ENCODE data around the gene PHLDA1. TPM values are rescaled to one million over a fixed set of nuclear protein-coding genes. Genes with fewer than 3 reads are reported as not detected.

PHLDA1 gene
- total and polyA plus RNA-seq, 2 of the 4 experiments (the other 2 are of a cell fraction) = 27.8 to 32.4 TPM

DNA sequence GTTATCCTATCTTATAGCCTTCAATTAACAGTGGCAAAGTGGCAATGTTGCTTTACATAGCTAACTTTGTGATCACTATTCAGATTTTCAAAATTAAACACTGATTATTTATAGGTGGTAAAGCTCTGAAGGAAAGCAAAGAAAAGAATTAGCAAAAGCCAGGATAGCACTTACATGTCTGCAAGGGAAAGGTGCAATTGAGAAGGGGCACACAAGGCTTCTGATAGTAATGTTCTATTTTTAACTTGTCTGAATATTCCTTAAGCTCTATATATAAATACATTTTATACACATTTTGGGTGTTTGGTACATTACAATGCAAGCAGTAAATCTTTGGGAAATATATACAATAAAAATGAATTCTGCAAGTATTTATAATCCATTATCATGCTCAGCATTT lies 42.0 kb upstream of the PHLDA1 start:
- no peak overlapping the region for H2AK5ac ChIP-seq (ENCODE audit: low read depth, low read length)
- no peak overlapping the region for H3K4me2 ChIP-seq (ENCODE audit: low read depth, low read length)
- no peak overlapping the region for H4K8ac ChIP-seq (ENCODE audit: low read depth in 2 of 2, low read length in 2 of 2)
- dilution Hi-C loops (cut with HindIII; ENCODE audit: low sequenced_read_pairs, unreplicated experiment) (no loop called here), in situ Hi-C loops (cut with MboI; ENCODE audit: low sequenced_read_pairs) (loop anchor here (10.0 to 25.0 kb wide), 2 partner anchors 271 to 389 kb away; partner anchors contain the start of gene BBS10), intact Hi-C loops (cut with micrococcal nuclease) (no loop called here)
- H3K36me3 ChIP-seq (ENCODE audit: control insufficient read depth, insufficient read depth, low read length) = peaks cover 16% of the 10 kb centered on the region
- H3K18ac ChIP-seq (ENCODE audit: low read depth, low read length) = no peak overlapping the region
- H2BK120ac ChIP-seq (ENCODE audit: low read depth, low read length) = no peak overlapping the region
- H3K14ac ChIP-seq (replicated peaks; ENCODE audit: low read depth, low read length) = no peak overlapping the region
- no peak overlapping the region for H4K91ac ChIP-seq (ENCODE audit: insufficient read depth, low read depth, low read length)
- no peaks in the 10 kb centered on the region for H3K9me3 ChIP-seq (ENCODE audit: control insufficient read depth, insufficient read depth, low read length)
- H3K4me3 ChIP-seq (ENCODE audit: insufficient read depth, low read depth, low read length) = no peak overlapping the region
- BruUV-seq (replicated peaks) = no TSS peak
- CTCF ChIA-PET = interaction anchor here (1.1 kb wide), 1 partner anchor 274 kb away, joined by 4 read pairs; no protein-coding TSS in a partner anchor
- H3K9me1 ChIP-seq (ENCODE audit: insufficient read depth, low read length) = peaks cover 7% of the 10 kb centered on the region
- no peak overlapping the region for H4K5ac ChIP-seq (ENCODE audit: low read depth, low read length)
- peaks cover 13 to 59% of the 10 kb centered on the region in 2 experiments; a peak in 3 of 4 replicates for H3K79me1 ChIP-seq (ENCODE audit: low read depth in 1 of 2, low read length in 2 of 2)
- DNase-seq (no peak), ATAC-seq (ENCODE audit: low read depth) (no peak)
- no peak overlapping the region for H3K9ac ChIP-seq (ENCODE audit: low read depth, low read length)
- H4K20me1 ChIP-seq (ENCODE audit: insufficient read depth, low read length) = peaks cover 84% of the 10 kb centered on the region
- peaks cover 2% of the 10 kb centered on the region; the same call in 1 of the 2 replicates for H3K4me1 ChIP-seq (ENCODE audit: control insufficient read depth, insufficient read depth, low read length)
- H2BK15ac ChIP-seq (ENCODE audit: low read depth, low read length) = no peak overlapping the region
- no peak overlapping the region for H3K56ac ChIP-seq (ENCODE audit: extremely low read depth, insufficient read depth, low read length)
- POLR2A ChIA-PET (ENCODE audit: unreplicated experiment) = no interaction called here
- H2AK9ac ChIP-seq (replicated peaks; ENCODE audit: low read depth, low read length, poor library complexity) = no peak overlapping the region
- H3K27ac ChIP-seq (ENCODE audit: insufficient read depth, low read length) = no peak overlapping the region
- H2BK5ac ChIP-seq (ENCODE audit: low read depth, low read length, poor library complexity, severe bottlenecking) = no peak overlapping the region
- H2AFZ ChIP-seq (replicated peaks; ENCODE audit: low read length, poor library complexity) = no peak overlapping the region
- no peak overlapping the region for H3K23ac ChIP-seq (ENCODE audit: low read depth, low read length)
- H3K4ac ChIP-seq (ENCODE audit: low read depth, low read length) = no peak overlapping the region
- H2BK20ac ChIP-seq (ENCODE audit: low read depth, low read length) = no peak overlapping the region
- no peaks in the 10 kb centered on the region for H3K27me3 ChIP-seq (ENCODE audit: control insufficient read depth, insufficient read depth, low read length)
- TF ChIP-seq RFX5 (IDR thresholded peaks at IDR 0.05; ENCODE audit: low read depth, low read length) (no peak), MAZ (IDR thresholded peaks at IDR 0.05; ENCODE audit: borderline replicate concordance, low read depth, low read length) (no peak), FOS (IDR thresholded peaks at IDR 0.05; ENCODE audit: low read depth, low read length) (no peak), BHLHE40 (IDR thresholded peaks at IDR 0.05; ENCODE audit: low read depth, low read length) (no peak), MXI1 (IDR thresholded peaks at IDR 0.05; ENCODE audit: borderline replicate concordance, low read depth, low read length) (no peak), RCOR1 (IDR thresholded peaks at IDR 0.05; ENCODE audit: insufficient replicate concordance, low read length) (no peak), MAFK (IDR thresholded peaks at IDR 0.05; ENCODE audit: low read depth, low read length) (no peak), SMC3 (IDR thresholded peaks at IDR 0.05; ENCODE audit: low read depth, low read length) (no peak), RAD21 (IDR thresholded peaks at IDR 0.05; ENCODE audit: low read length) (no peak), CEBPB (IDR thresholded peaks at IDR 0.05; ENCODE audit: low read depth, low read length) (no peak), CHD1 (IDR thresholded peaks at IDR 0.05; ENCODE audit: low read depth, low read length) (no peak), NFE2L2 (IDR thresholded peaks at IDR 0.05; ENCODE audit: low read depth, low read length) (no peak), POLR2A (IDR thresholded peaks at IDR 0.05; ENCODE audit: low read depth, low read length) (no peak)
- TF ChIP-seq, protein P1, sequence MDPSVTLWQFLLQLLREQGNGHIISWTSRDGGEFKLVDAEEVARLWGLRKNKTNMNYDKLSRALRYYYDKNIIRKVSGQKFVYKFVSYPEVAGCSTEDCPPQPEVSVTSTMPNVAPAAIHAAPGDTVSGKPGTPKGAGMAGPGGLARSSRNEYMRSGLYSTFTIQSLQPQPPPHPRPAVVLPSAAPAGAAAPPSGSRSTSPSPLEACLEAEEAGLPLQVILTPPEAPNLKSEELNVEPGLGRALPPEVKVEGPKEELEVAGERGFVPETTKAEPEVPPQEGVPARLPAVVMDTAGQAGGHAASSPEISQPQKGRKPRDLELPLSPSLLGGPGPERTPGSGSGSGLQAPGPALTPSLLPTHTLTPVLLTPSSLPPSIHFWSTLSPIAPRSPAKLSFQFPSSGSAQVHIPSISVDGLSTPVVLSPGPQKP (IDR thresholded peaks at IDR 0.05; ENCODE audit: borderline replicate concordance, low read depth, low read length) = no peak
- TF ChIP-seq, protein P2, sequence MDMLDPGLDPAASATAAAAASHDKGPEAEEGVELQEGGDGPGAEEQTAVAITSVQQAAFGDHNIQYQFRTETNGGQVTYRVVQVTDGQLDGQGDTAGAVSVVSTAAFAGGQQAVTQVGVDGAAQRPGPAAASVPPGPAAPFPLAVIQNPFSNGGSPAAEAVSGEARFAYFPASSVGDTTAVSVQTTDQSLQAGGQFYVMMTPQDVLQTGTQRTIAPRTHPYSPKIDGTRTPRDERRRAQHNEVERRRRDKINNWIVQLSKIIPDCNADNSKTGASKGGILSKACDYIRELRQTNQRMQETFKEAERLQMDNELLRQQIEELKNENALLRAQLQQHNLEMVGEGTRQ (IDR thresholded peaks at IDR 0.05; ENCODE audit: low read depth, low read length) = no peak
- TF ChIP-seq, protein P3, sequence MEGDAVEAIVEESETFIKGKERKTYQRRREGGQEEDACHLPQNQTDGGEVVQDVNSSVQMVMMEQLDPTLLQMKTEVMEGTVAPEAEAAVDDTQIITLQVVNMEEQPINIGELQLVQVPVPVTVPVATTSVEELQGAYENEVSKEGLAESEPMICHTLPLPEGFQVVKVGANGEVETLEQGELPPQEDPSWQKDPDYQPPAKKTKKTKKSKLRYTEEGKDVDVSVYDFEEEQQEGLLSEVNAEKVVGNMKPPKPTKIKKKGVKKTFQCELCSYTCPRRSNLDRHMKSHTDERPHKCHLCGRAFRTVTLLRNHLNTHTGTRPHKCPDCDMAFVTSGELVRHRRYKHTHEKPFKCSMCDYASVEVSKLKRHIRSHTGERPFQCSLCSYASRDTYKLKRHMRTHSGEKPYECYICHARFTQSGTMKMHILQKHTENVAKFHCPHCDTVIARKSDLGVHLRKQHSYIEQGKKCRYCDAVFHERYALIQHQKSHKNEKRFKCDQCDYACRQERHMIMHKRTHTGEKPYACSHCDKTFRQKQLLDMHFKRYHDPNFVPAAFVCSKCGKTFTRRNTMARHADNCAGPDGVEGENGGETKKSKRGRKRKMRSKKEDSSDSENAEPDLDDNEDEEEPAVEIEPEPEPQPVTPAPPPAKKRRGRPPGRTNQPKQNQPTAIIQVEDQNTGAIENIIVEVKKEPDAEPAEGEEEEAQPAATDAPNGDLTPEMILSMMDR (conservative IDR thresholded peaks at IDR 0.05; ENCODE audit: low read depth, low read length) = no peak
